ENCODE data around the gene PSMD4. TPM values are rescaled to one million over a fixed set of nuclear protein-coding genes. Genes with fewer than 3 reads are reported as not detected.

PSMD4 gene
- total RNA-seq, 1 experiment from 2014 or later = 325 TPM

GRCh38 chr1:151213560-151213959 is 41.0 kb upstream of the PSMD4 start:
- no peak for DNase-seq
- intact Hi-C loops (cut with micrococcal nuclease; ENCODE audit: unreplicated experiment) = no loop called here
- Mint-ChIP-seq H3K9me3 (ENCODE audit: low read depth, unreplicated experiment) (no peaks in the 10 kb centered on the region), H3K4me1 (ENCODE audit: low read depth, unreplicated experiment) (peaks cover 9% of the 10 kb centered on the region), H3K36me3 (ENCODE audit: insufficient read depth, unreplicated experiment) (peaks cover 68% of the 10 kb centered on the region), H3K4me3 (ENCODE audit: low read depth, unreplicated experiment) (no peak overlapping the region), H3K27ac (ENCODE audit: unreplicated experiment) (no peak overlapping the region), H3K27me3 (ENCODE audit: unreplicated experiment) (no peaks in the 10 kb centered on the region)
- TF ChIP-seq CTCF (IDR thresholded peaks at IDR 0.05; ENCODE audit: unreplicated experiment) = no peak
- BruUV-seq (replicated peaks) = no TSS peak
- CTCF ChIA-PET = interaction anchor here (0.6 kb wide), 1 partner anchor 253 kb away, joined by 3 read pairs; no protein-coding TSS in a partner anchor

- Mint-ChIP-seq H3K4me3 (ENCODE audit: low read depth, unreplicated experiment) (no peak overlapping the region), H3K27ac (ENCODE audit: unreplicated experiment) (no peak overlapping the region), H3K9me3 (ENCODE audit: low read depth, unreplicated experiment) (no peaks in the 10 kb centered on the region), H3K36me3 (ENCODE audit: insufficient read depth, unreplicated experiment) (peaks cover 49% of the 10 kb centered on the region), H3K27me3 (ENCODE audit: unreplicated experiment) (no peaks in the 10 kb centered on the region), H3K4me1 (ENCODE audit: low read depth, unreplicated experiment) (peaks cover 3% of the 10 kb centered on the region)
- intact Hi-C loops (cut with micrococcal nuclease; ENCODE audit: unreplicated experiment) = no loop called here
- CTCF ChIA-PET = no interaction called here
- no peak for TF ChIP-seq CTCF (IDR thresholded peaks at IDR 0.05; ENCODE audit: unreplicated experiment)
- no peak for DNase-seq
- no TSS peak for BruUV-seq (replicated peaks)
Observed at GRCh38 chr1:151221616-151222015, 32.9 kb upstream of the PSMD4 start.

- Mint-ChIP-seq H3K27me3 (ENCODE audit: unreplicated experiment) (no peaks in the 10 kb centered on the region), H3K4me1 (ENCODE audit: low read depth, unreplicated experiment) (no peaks in the 10 kb centered on the region), H3K36me3 (ENCODE audit: insufficient read depth, unreplicated experiment) (peaks cover 53% of the 10 kb centered on the region), H3K9me3 (ENCODE audit: low read depth, unreplicated experiment) (no peaks in the 10 kb centered on the region), H3K4me3 (ENCODE audit: low read depth, unreplicated experiment) (no peak overlapping the region), H3K27ac (ENCODE audit: unreplicated experiment) (no peak overlapping the region)
- TF ChIP-seq CTCF (IDR thresholded peaks at IDR 0.05; ENCODE audit: unreplicated experiment) = no peak
- CTCF ChIA-PET = no interaction called here
- DNase-seq = no peak
- intact Hi-C loops (cut with micrococcal nuclease; ENCODE audit: unreplicated experiment) = no loop called here
- no TSS peak for BruUV-seq (replicated peaks)
Observed at GRCh38 chr1:151222130-151222529, 32.4 kb upstream of the PSMD4 start.

- Mint-ChIP-seq H3K27ac (ENCODE audit: unreplicated experiment) (no peak overlapping the region), H3K4me3 (ENCODE audit: low read depth, unreplicated experiment) (no peak overlapping the region), H3K4me1 (ENCODE audit: low read depth, unreplicated experiment) (no peaks in the 10 kb centered on the region), H3K36me3 (ENCODE audit: insufficient read depth, unreplicated experiment) (peaks cover 85% of the 10 kb centered on the region), H3K9me3 (ENCODE audit: low read depth, unreplicated experiment) (no peaks in the 10 kb centered on the region), H3K27me3 (ENCODE audit: unreplicated experiment) (no peaks in the 10 kb centered on the region)
- no peak for DNase-seq
- intact Hi-C loops (cut with micrococcal nuclease; ENCODE audit: unreplicated experiment) = no loop called here
- BruUV-seq (replicated peaks) = no TSS peak
- TF ChIP-seq CTCF (IDR thresholded peaks at IDR 0.05; ENCODE audit: unreplicated experiment) = no peak
- CTCF ChIA-PET = interaction anchor here (1.2 kb wide), 1 partner anchor 17 kb away, joined by 3 read pairs; no protein-coding TSS in a partner anchor
Observed at GRCh38 chr1:151235235-151235634, 19.3 kb upstream of the PSMD4 start.

All from Calu3 (cell line).